SK-N-SH treated with all-trans-retinoic acid at 6 μM for 48 hours (cell line): Measurements from ENCODE around the gene HTR4.

ENCODE experiments used
- ATAC-seq: fragments of 200-7000 bp; cut with Tn5 transposase; 3 replicates; pipeline ENCODE4 v1.9.1; 2020; ENCODE audit warnings: mild to moderate bottlenecking, moderate library complexity
- ARNTL ChIP-seq: fragments of 450-650 bp; formaldehyde crosslinking; IDR thresholded peaks from 2 replicates; pipeline ENCODE4 v1.5.0; 2020; ENCODE audit warnings: low read depth, mild to moderate bottlenecking, moderate library complexity, borderline replicate concordance
- BACH2 ChIP-seq: fragments of 250-450 bp; sonication (Bioruptor Pico); IDR thresholded peaks from 2 replicates; pipeline ENCODE4 v1.9.0; 2021; ENCODE audit warnings: mild to moderate bottlenecking, borderline replicate concordance
- CSDC2 ChIP-seq: fragments of 250-450 bp; sonication (Bioruptor Pico); IDR thresholded peaks from 2 replicates; pipeline ENCODE4 v1.5.0; 2020; ENCODE audit warnings: mild to moderate bottlenecking, moderate library complexity
- CSRNP3 ChIP-seq: fragments of 250-450 bp; sonication (Bioruptor Pico); IDR thresholded peaks from 2 replicates; pipeline ENCODE4 v1.5.1; 2021; ENCODE audit warnings: mild to moderate bottlenecking, moderate library complexity
- ESRRG ChIP-seq: fragments of 250-450 bp; sonication (Bioruptor Pico); IDR thresholded peaks from 2 replicates; pipeline ENCODE4 v1.6.1; 2021; ENCODE audit warnings: mild to moderate bottlenecking
- GLIS3 ChIP-seq: fragments of 250-450 bp; sonication (Bioruptor Pico); IDR thresholded peaks from 2 replicates; pipeline ENCODE4 v1.5.0; 2020; ENCODE audit warnings: mild to moderate bottlenecking, moderate library complexity
- ISL1 ChIP-seq: fragments of 250-450 bp; sonication (Bioruptor Pico); IDR thresholded peaks from 2 replicates; pipeline ENCODE4 v2.1.2; 2022; ENCODE audit warnings: mild to moderate bottlenecking, moderate library complexity
- OSR1 ChIP-seq: fragments of 250-450 bp; sonication (Bioruptor Pico); IDR thresholded peaks from 2 replicates; pipeline ENCODE4 v1.8.0; 2022; ENCODE audit warnings: moderate library complexity, mild to moderate bottlenecking, inconsistent platforms
- POU6F1 ChIP-seq: fragments of 250-450 bp; sonication (Bioruptor Pico); IDR thresholded peaks from 2 replicates; pipeline ENCODE4 v1.8.0; 2021; ENCODE audit warnings: low read depth, mild to moderate bottlenecking, moderate library complexity, borderline replicate concordance
- PPARA ChIP-seq: fragments of 250-450 bp; sonication (Bioruptor Pico); IDR thresholded peaks from 2 replicates; pipeline ENCODE4 v1.5.0; 2020; ENCODE audit warnings: mild to moderate bottlenecking, borderline replicate concordance
- RARB ChIP-seq: fragments of 250-450 bp; sonication (Bioruptor Pico); IDR thresholded peaks from 2 replicates; pipeline ENCODE4 v1.8.0; 2021; ENCODE audit warnings: mild to moderate bottlenecking, moderate library complexity
- SNAI2 ChIP-seq: fragments of 250-450 bp; sonication (Bioruptor Pico); IDR thresholded peaks from 2 replicates; pipeline ENCODE4 v1.5.0; 2020; ENCODE audit warnings: mild to moderate bottlenecking, moderate library complexity
- TCF4 ChIP-seq: fragments of 250-450 bp; sonication (Bioruptor Pico); IDR thresholded peaks from 2 replicates; pipeline ENCODE4 v1.8.0; 2021; ENCODE audit warnings: mild to moderate bottlenecking, moderate library complexity, borderline replicate concordance
- TOX ChIP-seq: fragments of 250-450 bp; sonication (Bioruptor Pico); IDR thresholded peaks from 2 replicates; pipeline ENCODE4 v1.8.0; 2021; ENCODE audit warnings: mild to moderate bottlenecking, moderate library complexity, borderline replicate concordance
- TSHZ2 ChIP-seq: fragments of 250-450 bp; sonication (Bioruptor Pico); IDR thresholded peaks from 2 replicates; pipeline ENCODE4 v1.5.0; 2020; ENCODE audit warnings: mild to moderate bottlenecking, moderate library complexity
- ZC3H10 ChIP-seq: fragments of 250-450 bp; sonication (Bioruptor Pico); IDR thresholded peaks from 2 replicates; pipeline ENCODE4 v1.5.1; 2021; ENCODE audit warnings: mild to moderate bottlenecking, moderate library complexity
- ZFP3 ChIP-seq: fragments of 250-450 bp; sonication (Bioruptor Pico); IDR thresholded peaks from 2 replicates; pipeline ENCODE4 v1.5.0; 2020; ENCODE audit warnings: mild to moderate bottlenecking, moderate library complexity
- ZFP30 ChIP-seq: fragments of 450-650 bp; formaldehyde crosslinking; IDR thresholded peaks from 2 replicates; pipeline ENCODE4 v1.5.0; 2022; ENCODE audit warnings: mild to moderate bottlenecking, moderate library complexity
- ZNF70 ChIP-seq: fragments of 450-650 bp; formaldehyde crosslinking; IDR thresholded peaks from 2 replicates; pipeline ENCODE4 v1.5.0; 2020; ENCODE audit warnings: mild to moderate bottlenecking, moderate library complexity
- ZNF8 ChIP-seq: fragments of 450-650 bp; formaldehyde crosslinking; IDR thresholded peaks from 2 replicates; pipeline ENCODE4 v1.5.0; 2020; ENCODE audit warnings: mild to moderate bottlenecking, moderate library complexity

HTR4 gene

GRCh38 chr5:148458036-148458888 lies 196.1 kb downstream of the HTR4 start:
- TF ChIP-seq ZNF70 (CRISPR knock-in tag) = no peak
- TF ChIP-seq ARNTL (CRISPR knock-in tag) = no peak
- no peak for ATAC-seq

GRCh38 chr5:148457183-148457620 lies 197.1 kb downstream of the HTR4 start:
- no peak for ATAC-seq
- TF ChIP-seq TCF4 (no peak), TSHZ2 (CRISPR knock-in tag) (no peak), ZNF8 (CRISPR knock-in tag) (no peak), TOX (CRISPR knock-in tag) (no peak), POU6F1 (CRISPR knock-in tag) (no peak), ISL1 (no peak), ESRRG (CRISPR knock-in tag) (no peak), RARB (no peak), ZFP30 (CRISPR knock-in tag) (no peak), ZC3H10 (CRISPR knock-in tag) (no peak)

GRCh38 chr5:148455185-148455584 lies 199.1 kb downstream of the HTR4 start:
- ATAC-seq = no peak
- TF ChIP-seq ESRRG (CRISPR knock-in tag) (no peak), TCF4 (no peak), ZNF70 (CRISPR knock-in tag) (no peak), BACH2 (no peak), TOX (CRISPR knock-in tag) (no peak), ISL1 (no peak), RARB (no peak), CSDC2 (CRISPR knock-in tag) (no peak), ZFP30 (CRISPR knock-in tag) (no peak), GLIS3 (CRISPR knock-in tag) (no peak), POU6F1 (CRISPR knock-in tag) (no peak), CSRNP3 (CRISPR knock-in tag) (no peak)

- TF ChIP-seq TOX (CRISPR knock-in tag) (no peak), CSRNP3 (CRISPR knock-in tag) (no peak), ZFP3 (CRISPR knock-in tag) (no peak), BACH2 (no peak), ARNTL (CRISPR knock-in tag) (no peak), SNAI2 (CRISPR knock-in tag) (no peak), ZNF70 (CRISPR knock-in tag) (no peak), CSDC2 (CRISPR knock-in tag) (no peak), OSR1 (CRISPR knock-in tag) (no peak), PPARA (CRISPR knock-in tag) (no peak), ZC3H10 (CRISPR knock-in tag) (no peak), TSHZ2 (CRISPR knock-in tag) (no peak)
- ATAC-seq = no peak
Observed at GRCh38 chr5:148454576-148454975, 199.8 kb downstream of the HTR4 start.
